Activated CD8-positive, alpha-beta memory T cell treated with anti-CD3 and anti-CD28 coated beads for 48 hours (primary cell): ENCODE results near the gene MYH11.
"Not testable (repeated sequence)": the region's sequence is repeated elsewhere in the genome, so short reads cannot be mapped to it uniquely, and the experiment has no call there.

Source experiments
- DNase-seq, 3 experiments: peaks; one replicate each; pipeline ENCODE4 v3.0.0-alpha.2; 2020; ENCODE audit warnings: low read depth in 2 of 3, low spot score in 2 of 3

The MYH11 gene

GRCh38 chr16:15846510-15846909 lies 10.3 kb downstream of the MYH11 start:
- no peak for DNase-seq

GRCh38 chr16:15843635-15844279 lies 13.1 kb downstream of the MYH11 start:
- no peak for DNase-seq

DNA sequence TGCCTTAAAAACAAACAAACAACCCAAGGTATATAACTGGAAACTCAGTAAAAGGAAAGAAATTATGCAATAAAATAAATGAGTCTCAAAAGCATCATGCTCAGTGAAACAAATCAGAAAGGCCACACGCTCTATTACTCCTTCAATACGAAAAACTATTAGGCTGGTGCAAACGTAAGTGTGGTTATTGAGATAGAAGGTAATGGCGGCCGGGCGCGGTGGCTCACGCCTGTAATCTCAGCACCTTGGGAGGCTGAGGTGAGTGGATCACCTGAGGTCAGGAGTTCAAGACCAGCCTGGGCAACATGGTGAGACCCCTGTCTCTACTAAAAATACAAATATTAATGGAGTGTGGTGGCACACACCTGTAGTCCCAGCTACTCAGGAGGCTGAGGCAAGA lies 17.6 kb downstream of the MYH11 start:
- not testable (repeated sequence) for DNase-seq

DNA sequence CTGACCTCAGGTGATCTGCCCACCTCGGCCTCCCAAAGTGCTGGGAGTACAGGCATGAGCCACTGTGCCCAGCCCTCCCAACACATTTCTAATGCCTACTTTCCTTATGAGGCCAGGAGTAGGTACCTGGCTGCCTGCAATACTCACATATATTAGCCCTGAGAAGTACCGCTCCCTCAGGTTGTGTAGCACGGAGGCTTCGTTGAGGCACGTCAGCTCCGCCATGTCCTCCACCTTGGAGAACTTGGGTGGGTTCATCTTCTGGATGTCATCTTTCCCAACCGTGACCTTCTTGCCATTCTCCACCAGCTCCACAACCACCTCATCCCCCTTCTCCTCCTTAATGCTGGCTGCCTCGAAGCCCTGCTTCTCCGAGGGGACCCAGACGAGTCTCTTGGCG lies 19.1 kb downstream of the MYH11 start:
- DNase-seq, result no peak

DNA sequence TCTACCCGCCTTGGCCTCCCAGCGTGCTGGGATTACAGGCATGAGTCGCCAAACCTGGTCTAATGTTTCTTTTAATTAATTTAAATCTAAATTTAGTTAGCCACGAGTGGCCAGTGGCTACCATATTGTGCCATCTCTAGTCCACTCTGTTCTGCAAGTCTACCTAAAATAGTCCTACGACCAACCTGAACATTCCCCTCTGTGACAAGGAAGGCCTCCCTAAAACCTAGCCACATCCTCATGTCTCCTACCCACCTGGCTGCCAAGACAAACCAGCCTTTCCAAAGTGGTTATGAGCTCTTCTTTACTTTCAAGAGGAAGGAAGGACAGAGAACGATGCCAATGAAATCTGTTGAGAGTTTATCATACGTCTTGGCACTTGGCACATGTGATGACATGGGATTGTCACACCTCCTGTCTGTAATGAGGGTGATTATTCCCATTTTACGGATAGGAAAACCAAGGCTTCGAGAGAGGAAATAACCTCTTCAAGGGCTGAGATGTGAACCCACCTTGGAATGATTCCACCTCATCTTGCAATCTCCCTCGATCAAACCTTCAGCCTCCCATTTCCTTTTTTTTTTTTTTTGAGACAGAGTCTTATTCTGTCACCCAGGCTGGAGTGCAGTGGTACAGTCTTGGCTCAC lies 19.7 kb downstream of the MYH11 start:
- DNase-seq, result no peak

DNA sequence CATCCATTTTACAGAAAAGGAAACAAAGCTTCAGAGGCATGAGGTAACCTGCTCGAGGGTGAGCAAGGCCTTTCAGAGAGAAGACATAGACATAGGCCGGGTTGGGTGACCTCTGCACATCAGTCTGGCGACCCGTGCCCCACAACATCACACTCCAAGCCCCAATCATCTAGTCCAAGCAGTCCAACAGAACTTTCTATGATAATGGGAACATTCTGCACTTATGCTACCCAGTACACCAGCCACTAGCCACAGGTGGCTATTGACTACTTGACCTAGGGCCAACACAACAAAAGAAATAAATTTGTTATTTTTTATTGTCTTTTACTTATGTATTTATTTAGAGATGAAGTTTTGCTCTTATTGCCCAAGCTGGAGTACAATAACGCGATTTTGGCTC lies 20.8 kb downstream of the MYH11 start:
- DNase-seq, result no peak

- no peak for DNase-seq
Measured at GRCh38 chr16:15835136-15835878, 21.5 kb downstream of the MYH11 start.

DNA sequence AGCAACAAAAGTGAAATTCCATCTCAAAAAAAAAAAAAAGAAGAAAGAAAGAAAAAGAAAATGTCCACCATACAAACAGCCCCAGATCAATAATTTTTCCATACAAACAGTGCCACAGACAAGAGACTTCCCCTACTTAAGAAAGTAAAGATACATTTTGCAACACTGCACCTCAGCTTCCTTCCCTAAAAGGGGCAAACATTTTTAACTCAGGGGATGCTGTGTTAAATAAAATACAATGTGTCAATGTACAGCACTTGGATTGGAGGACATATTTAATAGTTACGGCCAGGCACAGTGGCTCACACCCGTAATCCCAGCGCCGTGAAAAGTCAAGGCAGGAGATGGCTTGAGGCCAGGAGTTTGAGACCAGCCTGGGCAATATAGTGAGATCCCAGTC lies 22.3 kb downstream of the MYH11 start:
- no peak for DNase-seq

GRCh38 chr16:15833541-15833940 lies 23.3 kb downstream of the MYH11 start:
- no peak for DNase-seq

GRCh38 chr16:15832241-15832640 lies 24.6 kb downstream of the MYH11 start:
- DNase-seq, result no peak

DNA sequence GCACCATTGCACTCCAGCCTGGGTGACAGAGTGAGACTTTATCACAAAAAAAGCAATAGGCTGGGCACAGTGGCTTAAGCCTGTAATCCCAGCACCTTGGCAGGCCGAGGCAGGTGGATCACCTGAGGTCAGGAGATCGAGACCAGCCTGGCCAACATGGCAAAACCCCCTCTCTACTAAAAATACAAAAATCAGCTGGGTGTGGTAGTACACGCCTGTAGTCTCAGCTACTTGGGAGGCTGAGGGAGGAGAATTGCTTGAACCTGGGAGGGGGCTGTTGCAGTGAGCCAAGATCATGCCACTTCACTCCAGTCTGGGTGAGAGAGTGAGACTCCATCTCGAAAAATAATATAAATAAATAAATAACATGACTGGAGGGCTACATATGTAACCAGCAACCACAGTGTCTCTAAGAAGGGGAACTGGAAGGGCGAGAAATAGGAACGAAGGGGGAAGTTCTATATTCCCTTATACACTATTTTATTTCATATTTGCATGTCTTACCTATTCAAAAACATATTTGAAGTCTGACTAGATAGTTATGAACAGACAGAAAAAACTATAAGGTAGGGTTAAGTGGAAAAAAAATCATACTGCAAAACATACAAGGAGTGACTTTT lies 25.9 kb downstream of the MYH11 start:
- DNase-seq, result no peak

DNA sequence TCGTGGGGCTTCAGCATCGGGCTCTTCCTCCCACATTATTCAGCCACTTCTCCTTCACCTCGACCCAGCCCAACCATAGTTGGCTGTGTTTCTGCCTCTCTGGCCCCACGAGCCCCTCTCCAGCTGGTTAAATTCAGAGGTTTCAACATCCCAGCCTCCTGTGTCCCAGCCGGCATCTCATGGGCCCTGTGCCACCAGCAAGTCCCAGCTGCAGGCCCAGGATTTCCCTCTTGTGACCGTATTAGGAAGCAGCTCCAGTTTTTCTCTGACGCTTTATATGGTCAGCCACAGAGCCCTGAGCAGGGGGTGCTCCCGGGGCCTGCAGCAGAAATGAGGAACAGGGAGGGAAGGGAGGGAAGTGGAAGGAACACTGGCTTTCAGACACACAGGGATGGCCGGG lies 27.4 kb downstream of the MYH11 start:
- DNase-seq, result no peak

DNA sequence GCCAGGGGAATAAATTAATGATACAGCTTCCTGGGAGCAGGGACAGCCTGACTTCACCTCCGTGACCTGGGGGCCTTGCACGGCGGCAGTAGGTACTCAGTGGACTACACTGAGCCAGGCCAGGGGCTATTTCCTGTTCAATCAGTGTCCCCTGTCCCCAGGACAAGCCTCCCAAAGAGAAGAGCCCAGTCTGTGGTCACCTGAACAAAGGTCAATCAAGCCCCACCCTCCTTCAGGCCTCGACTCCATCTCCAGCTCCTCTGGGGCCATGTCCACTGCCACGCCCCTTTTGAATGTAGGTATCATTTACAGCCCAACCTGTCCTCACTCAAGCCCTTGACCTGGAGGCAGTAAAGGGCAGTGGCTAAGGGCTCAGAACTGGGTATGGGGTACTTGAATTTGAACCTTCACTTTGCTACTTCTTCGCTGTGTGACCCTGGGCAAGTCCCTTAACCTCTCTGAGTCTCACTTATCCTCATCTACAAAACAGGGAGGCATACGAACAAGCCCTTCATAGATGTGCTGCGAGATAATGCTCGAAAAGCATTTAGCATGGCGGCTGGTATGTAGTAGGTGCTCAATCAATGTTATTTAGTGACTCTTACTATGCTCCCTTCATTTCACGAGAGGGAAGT lies 29.0 kb downstream of the MYH11 start:
- DNase-seq, result no peak

DNA sequence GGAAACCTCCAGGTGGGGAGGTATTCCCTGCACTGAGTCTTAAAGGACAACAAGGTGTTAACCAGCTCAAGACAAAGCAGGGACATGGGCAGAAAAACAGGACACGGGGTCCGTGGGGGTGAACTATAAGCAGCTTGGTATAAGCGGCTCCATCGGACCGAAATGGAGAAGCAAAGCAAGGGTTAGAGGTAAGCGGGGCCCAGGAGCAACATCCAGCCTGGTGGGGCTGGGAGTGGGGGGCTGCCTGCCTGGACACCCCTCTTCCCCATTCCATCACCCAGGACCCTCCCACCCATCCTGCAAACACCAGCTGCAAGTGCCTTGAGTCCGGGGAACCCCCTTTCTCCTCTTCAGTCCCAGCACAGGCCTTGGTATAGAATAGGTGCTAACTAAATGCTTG lies 29.5 kb downstream of the MYH11 start:
- no peak for DNase-seq

GRCh38 chr16:15825750-15826305 lies 31.0 kb downstream of the MYH11 start:
- DNase-seq, result no peak

- DNase-seq, result no peak
Measured at GRCh38 chr16:15822957-15823356, 33.9 kb downstream of the MYH11 start.

DNA sequence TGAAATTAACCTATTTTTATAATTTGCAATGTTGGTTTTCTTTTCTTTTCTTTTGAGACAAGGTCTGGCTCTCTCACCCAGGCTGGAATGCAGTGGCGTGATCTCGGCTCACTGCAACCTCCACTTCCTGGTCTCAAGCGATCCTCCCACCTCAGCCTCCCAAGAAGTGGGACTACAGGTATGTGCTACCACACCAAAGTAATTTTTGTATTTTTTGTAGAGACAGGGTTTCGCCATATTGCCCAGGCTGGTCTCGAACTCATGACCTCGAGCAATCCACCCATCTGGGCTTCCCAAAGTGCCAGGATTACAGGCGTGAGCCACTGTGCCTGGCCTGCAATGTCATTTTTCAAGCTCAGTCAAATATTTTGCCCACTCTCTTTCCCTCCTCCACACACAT lies 36.0 kb downstream of the MYH11 start:
- no peak for DNase-seq

- no peak for DNase-seq
Measured at GRCh38 chr16:15819046-15819445, 37.8 kb downstream of the MYH11 start.

- no peak for DNase-seq
Measured at GRCh38 chr16:15817446-15817845, 39.4 kb downstream of the MYH11 start.

DNA sequence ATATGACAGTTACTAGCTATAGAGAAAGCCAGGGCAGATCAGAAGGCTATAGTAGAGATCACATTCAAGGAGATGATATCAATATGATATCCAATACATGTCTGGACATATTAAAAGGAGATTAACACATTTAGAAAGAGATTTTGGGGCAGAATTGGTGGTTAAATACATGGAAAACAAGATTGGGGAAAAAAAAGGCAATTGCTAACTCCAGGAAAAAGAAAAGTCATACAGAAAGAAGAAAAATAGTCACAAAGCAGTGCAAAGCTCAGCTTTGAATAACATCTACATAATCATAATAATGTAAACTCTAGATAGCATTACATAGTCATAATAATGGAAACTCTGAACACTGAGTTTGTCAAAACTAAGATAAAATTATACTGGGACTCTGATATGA lies 40.6 kb downstream of the MYH11 start:
- no peak for DNase-seq

DNA sequence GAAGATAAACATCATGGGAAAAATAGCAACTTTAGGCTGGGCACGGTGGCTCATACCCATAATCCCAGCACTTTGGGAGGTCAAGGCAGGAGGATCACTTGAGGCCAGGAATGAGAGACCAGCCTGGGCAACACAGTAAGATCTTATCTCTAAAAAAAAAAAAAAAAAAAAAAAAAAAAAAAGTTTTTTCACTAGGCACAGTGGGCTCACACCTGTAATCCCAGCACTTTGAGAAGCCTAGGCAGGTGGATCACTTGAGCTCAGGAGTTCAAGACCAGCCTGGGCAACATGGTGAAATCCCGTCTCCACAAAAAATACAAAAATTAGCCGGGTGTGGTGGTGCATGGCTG lies 44.5 kb downstream of the MYH11 start:
- not testable (repeated sequence) for DNase-seq
